Liver (tissue), 9 donors: ENCODE measurements around the gene DPH2. TPM values are rescaled to one million over a fixed set of nuclear protein-coding genes. Genes with fewer than 3 reads are reported as not detected.

Experiments used
- DNase-seq: peaks from one replicate; pipeline ENCODE4 v3.0.0-alpha.2; 2017; ENCODE audit warnings: low spot score
- H3K27ac ChIP-seq, 2 donors: one replicate each; pipeline ENCODE4 v1.7.0; 2013; ENCODE audit warnings: inconsistent platforms in 2 of 2, low read length in 2 of 2, control low read depth in 1 of 2, low read depth in 1 of 2, mild to moderate bottlenecking in 1 of 2
- H3K27me3 ChIP-seq, 4 donors: one replicate each; pipeline versions ENCODE4 v1.6.1 to v1.7.0; 2013; ENCODE audit warnings: low read length in 3 of 4, inconsistent platforms in 1 of 4, mild to moderate bottlenecking in 1 of 4, moderate library complexity in 1 of 4; ENCODE audit not compliant: control insufficient read depth in 4 of 4, insufficient read depth in 4 of 4
- H3K36me3 ChIP-seq, 4 donors: one replicate each; pipeline versions ENCODE4 v1.6.1 to v1.7.0; 2013; ENCODE audit warnings: low read length in 3 of 4, mild to moderate bottlenecking in 3 of 4, low read depth in 1 of 4, moderate library complexity in 1 of 4; ENCODE audit not compliant: control insufficient read depth in 4 of 4, insufficient read depth in 3 of 4
- H3K4me1 ChIP-seq, 4 donors: one replicate each; pipeline versions ENCODE4 v1.6.1 to v1.7.0; 2013; ENCODE audit warnings: low read length in 3 of 4, mild to moderate bottlenecking in 3 of 4, moderate library complexity in 1 of 4; ENCODE audit not compliant: control insufficient read depth in 4 of 4, insufficient read depth in 4 of 4
- H3K4me3 ChIP-seq, 3 donors: one replicate each; pipeline versions ENCODE4 v1.6.1 to v1.7.0; 2013; ENCODE audit warnings: low read length in 3 of 3, control low read depth in 1 of 3, low read depth in 1 of 3, mild to moderate bottlenecking in 1 of 3
- H3K9ac ChIP-seq, 2 donors: one replicate each; pipeline ENCODE4 v1.7.0; 2013; ENCODE audit warnings: low read length in 2 of 2, mild to moderate bottlenecking in 2 of 2, moderate library complexity in 2 of 2, control low read depth in 1 of 2, low read depth in 1 of 2
- H3K9me3 ChIP-seq, 4 donors: one replicate each; pipeline versions ENCODE4 v1.6.1 to v1.7.0; 2013; ENCODE audit warnings: low read length in 3 of 4; ENCODE audit not compliant: control insufficient read depth in 4 of 4
- EGR1 ChIP-seq, 2 donors: IDR thresholded peaks; 2 replicates each; pipeline ENCODE4 v1.6.1; 2016 to 2018; ENCODE audit warnings: antibody characterized with exemption in 2 of 2, low read depth in 2 of 2
- FOXA2 ChIP-seq: IDR thresholded peaks from 2 replicates; pipeline ENCODE4 v1.6.1; 2016; ENCODE audit warnings: antibody characterized with exemption
- GABPA ChIP-seq, 2 donors: IDR thresholded peaks in 1 of 2; conservative IDR thresholded peaks in 1 of 2; 2 replicates each; pipeline ENCODE4 v1.6.1; 2016; ENCODE audit warnings: antibody characterized with exemption in 2 of 2, mild to moderate bottlenecking in 1 of 2, moderate library complexity in 1 of 2
- HNF4A ChIP-seq, 2 donors: conservative IDR thresholded peaks; 2 replicates each; pipeline ENCODE4 v1.6.1; 2016; ENCODE audit warnings: antibody characterized with exemption in 2 of 2, mild to moderate bottlenecking in 2 of 2
- HNF4G ChIP-seq: IDR thresholded peaks from 2 replicates; pipeline ENCODE4 v1.6.1; 2016; ENCODE audit warnings: antibody characterized with exemption
- JUND ChIP-seq, 2 donors: IDR thresholded peaks; 2 replicates each; pipeline ENCODE4 v1.6.1; 2016; ENCODE audit warnings: antibody characterized with exemption in 2 of 2
- NR2F2 ChIP-seq: IDR thresholded peaks from 2 replicates; pipeline ENCODE4 v1.6.1; 2016; ENCODE audit warnings: antibody characterized with exemption
- RAD21 ChIP-seq, 2 donors: IDR thresholded peaks; 2 replicates each; pipeline ENCODE4 v1.6.1; 2016; ENCODE audit warnings: antibody characterized with exemption in 2 of 2, mild to moderate bottlenecking in 2 of 2
- REST ChIP-seq: IDR thresholded peaks from 2 replicates; pipeline ENCODE4 v1.6.1; 2016; ENCODE audit warnings: antibody characterized with exemption, mild to moderate bottlenecking
- RXRA ChIP-seq, 2 donors: IDR thresholded peaks; 2 replicates each; pipeline ENCODE4 v1.6.1; 2017 to 2018; ENCODE audit warnings: antibody characterized with exemption in 2 of 2, mild to moderate bottlenecking in 1 of 2
- SP1 ChIP-seq: IDR thresholded peaks from 2 replicates; pipeline ENCODE4 v1.6.1; 2018; ENCODE audit warnings: antibody characterized with exemption, mild to moderate bottlenecking
- YY1 ChIP-seq: IDR thresholded peaks from 2 replicates; pipeline ENCODE4 v1.6.1; 2016; ENCODE audit warnings: antibody characterized with exemption, mild to moderate bottlenecking
- WGBS: extraction: QIAGEN DNeasy Blood & Tissue Kit; methylation state at CpG from one replicate; pipeline ENCODE4 v1.1.7; 2013; 5-methylcytosine and 5-hydroxymethylcytosine counted together
- polyA plus RNA-seq, 2 donors: library from polyadenylated mRNA; stranded (reverse) in 1 of 2; unstranded in 1 of 2; fragments of 200-250 nt in 1 of 2; fragments of >200 nt in 1 of 2; fragmentation: Nextera tagmentation in 1 of 2; extraction: Ambion mirVana in 1 of 2; gene quantifications; one replicate each; pipeline versions ENCODE4 v1.2.1 to v1.2.3, GENCODE V29; 2013 to 2015
- total RNA-seq, 2 donors: library from RNA; depleted of rRNA; stranded (reverse); fragments of >200 nt; gene quantifications; one replicate each; pipeline ENCODE4 v1.2.3, GENCODE V29; 2014
- TF ChIP-seq, protein P1 (sequence below): IDR thresholded peaks from 2 replicates; pipeline ENCODE4 v1.6.1; 2016; ENCODE audit warnings: antibody characterized with exemption
- TF ChIP-seq, protein P2 (sequence below): IDR thresholded peaks from 2 replicates; pipeline ENCODE4 v1.6.1; 2016; ENCODE audit warnings: antibody characterized with exemption
- donor health status: healthy.
- donor health status: healthy.
- donor health status: healthy.
- donor health status: healthy.
- donor health status: healthy.

The DPH2 gene
- total and polyA plus RNA-seq, 4 donors = 9.3 to 20.9 (median 15.4) TPM

DNA sequence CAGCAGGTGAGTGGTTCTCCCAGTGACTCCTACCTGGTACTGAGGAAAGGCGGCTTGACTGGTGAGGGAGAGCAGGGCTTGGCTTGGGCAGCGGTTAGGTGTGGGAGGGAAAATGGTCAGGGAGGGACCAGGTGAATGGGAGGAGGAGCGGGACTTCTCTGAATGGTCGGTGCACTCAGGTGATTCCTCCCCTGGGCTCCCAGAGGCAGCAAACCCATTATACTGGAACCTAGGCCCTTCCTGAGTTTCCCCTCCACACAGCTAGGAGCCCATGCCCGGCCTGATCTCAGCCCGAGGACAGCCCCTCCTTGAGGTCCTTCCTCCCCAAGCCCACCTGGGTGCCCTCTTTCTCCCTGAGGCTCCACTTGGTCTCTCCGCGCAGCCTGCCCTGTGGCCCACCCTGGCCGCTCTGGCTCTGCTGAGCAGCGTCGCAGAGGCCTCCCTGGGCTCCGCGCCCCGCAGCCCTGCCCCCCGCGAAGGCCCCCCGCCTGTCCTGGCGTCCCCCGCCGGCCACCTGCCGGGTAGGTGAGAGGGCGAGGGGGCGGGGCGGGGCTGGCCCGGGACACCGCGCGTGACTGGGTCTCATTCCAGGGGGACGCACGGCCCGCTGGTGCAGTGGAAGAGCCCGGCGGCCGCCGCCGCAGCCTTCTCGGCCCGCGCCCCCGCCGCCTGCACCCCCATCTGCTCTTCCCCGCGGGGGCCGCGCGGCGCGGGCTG lies 33.9 kb upstream of the DPH2 start:
- Histone ChIP-seq H3K9ac (no peak overlapping the region), H3K9me3 (no peaks in the 10 kb centered on the region), H3K36me3 (no peaks in the 10 kb centered on the region), H3K4me3 (peak overlapping the region in 1 of 3 donors; percentile 48), H3K27ac (no peak overlapping the region), H3K4me1 (peaks cover 10 to 27% (median 15%) of the 10 kb centered on the region in 4 donors), H3K27me3 (no peaks in the 10 kb centered on the region)
- no peak for DNase-seq
- WGBS = 13% methylated on average over 48 of the region's 48 CpGs
- TF ChIP-seq GABPA (IDR thresholded peaks at IDR 0.05 in 1 of 2, conservative IDR thresholded peaks at IDR 0.05 in 1 of 2) (no peak), RAD21 (IDR thresholded peaks at IDR 0.05) (no peak), JUND (IDR thresholded peaks at IDR 0.05) (no peak), SP1 (no peak), REST (no peak), NR2F2 (no peak), YY1 (no peak), RXRA (IDR thresholded peaks at IDR 0.05) (no peak), HNF4G (no peak)
- TF ChIP-seq, protein P1, sequence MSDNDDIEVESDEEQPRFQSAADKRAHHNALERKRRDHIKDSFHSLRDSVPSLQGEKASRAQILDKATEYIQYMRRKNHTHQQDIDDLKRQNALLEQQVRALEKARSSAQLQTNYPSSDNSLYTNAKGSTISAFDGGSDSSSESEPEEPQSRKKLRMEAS = no peak

- peak overlapping the region in 2 of 3 donors; percentile 48 to 50 for H3K4me3 ChIP-seq
- no peaks in the 10 kb centered on the region for H3K27me3 ChIP-seq
- H3K9ac ChIP-seq = no peak overlapping the region
- peaks cover 10 to 27% (median 15%) of the 10 kb centered on the region in 4 donors for H3K4me1 ChIP-seq
- no peak for DNase-seq
- no peak overlapping the region for H3K27ac ChIP-seq
- H3K36me3 ChIP-seq = no peaks in the 10 kb centered on the region
- 8% methylated on average over 56 of the region's 56 CpGs for WGBS
- H3K9me3 ChIP-seq = no peaks in the 10 kb centered on the region
- no peak for TF ChIP-seq YY1
- TF ChIP-seq HNF4A (conservative IDR thresholded peaks at IDR 0.05) = no peak
- TF ChIP-seq, protein P2, sequence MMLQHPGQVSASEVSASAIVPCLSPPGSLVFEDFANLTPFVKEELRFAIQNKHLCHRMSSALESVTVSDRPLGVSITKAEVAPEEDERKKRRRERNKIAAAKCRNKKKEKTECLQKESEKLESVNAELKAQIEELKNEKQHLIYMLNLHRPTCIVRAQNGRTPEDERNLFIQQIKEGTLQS = no peak
- no peak for TF ChIP-seq HNF4G
- TF ChIP-seq, protein P1 = no peak
- TF ChIP-seq EGR1 (IDR thresholded peaks at IDR 0.05; ENCODE audit: low read depth in 2 of 2) = no peak
- no peak for TF ChIP-seq FOXA2
Observed at GRCh38 chr1:43936431-43937151, 33.2 kb upstream of the DPH2 start.
